Coronary artery (tissue), 2 donors: ENCODE data around the gene TACC2.

Experiments
- DNase-seq: peaks from one replicate; pipeline ENCODE4 v3.0.0-alpha.2; 2017; ENCODE audit warnings: low spot score
- H3K27ac ChIP-seq, 2 donors: fragments of 200-600 bp; sonication (generic); one replicate each; pipeline ENCODE4 v1.5.1; 2016 to 2019
- H3K4me3 ChIP-seq: fragments of 200-600 bp; sonication (generic); 2 replicates; pipeline ENCODE4 v1.5.1; 2016; ENCODE audit warnings: mild to moderate bottlenecking, moderate library complexity
- CTCF ChIP-seq: fragments of 200-600 bp; sonication (generic); IDR thresholded peaks from one replicate; pipeline ENCODE4 v1.5.1; 2019; ENCODE audit warnings: antibody characterized with exemption

Gene TACC2

GRCh38 chr10:122244001-122244975 is 255.3 kb downstream of the TACC2 start:
- no peak overlapping the region for H3K4me3 ChIP-seq
- DNase-seq: no peak
- no peak for TF ChIP-seq CTCF
- H3K27ac ChIP-seq: no peak overlapping the region

GRCh38 chr10:122245136-122245535 is 256.2 kb downstream of the TACC2 start:
- DNase-seq: no peak
- Histone ChIP-seq H3K27ac (no peak overlapping the region), H3K4me3 (no peak overlapping the region)
- TF ChIP-seq CTCF: no peak

GRCh38 chr10:122245897-122246296 is 256.9 kb downstream of the TACC2 start:
- TF ChIP-seq CTCF: no peak
- no peak overlapping the region for H3K4me3 ChIP-seq
- DNase-seq: no peak
- no peak overlapping the region for H3K27ac ChIP-seq

GRCh38 chr10:122246830-122247520 is 258.0 kb downstream of the TACC2 start:
- H3K27ac ChIP-seq: no peak overlapping the region
- no peak for DNase-seq
- no peak overlapping the region for H3K4me3 ChIP-seq
- TF ChIP-seq CTCF: no peak

- no peak for TF ChIP-seq CTCF
- H3K4me3 ChIP-seq: no peak overlapping the region
- H3K27ac ChIP-seq: no peak overlapping the region
- no peak for DNase-seq
Measured at GRCh38 chr10:122248356-122249302, 259.7 kb downstream of the TACC2 start.

GRCh38 chr10:122249303-122249850 is 260.4 kb downstream of the TACC2 start:
- H3K27ac ChIP-seq: no peak overlapping the region
- DNase-seq: no peak
- H3K4me3 ChIP-seq: no peak overlapping the region
- no peak for TF ChIP-seq CTCF
